ENCODE results near the gene TSPAN9.

TSPAN9 gene

GRCh38 chr12:3103806-3104205, 26.6 kb downstream of the TSPAN9 start:
- DNase-seq, result no peak

- no peak for DNase-seq
Measured at GRCh38 chr12:3105690-3106479, 28.7 kb downstream of the TSPAN9 start.

GRCh38 chr12:3106579-3106978, 29.4 kb downstream of the TSPAN9 start:
- DNase-seq, result no peak

GRCh38 chr12:3107071-3107583, 29.9 kb downstream of the TSPAN9 start:
- DNase-seq, result no peak

GRCh38 chr12:3107954-3108353, 30.8 kb downstream of the TSPAN9 start:
- DNase-seq, result no peak

- DNase-seq, result no peak
Measured at GRCh38 chr12:3110578-3110977, 33.4 kb downstream of the TSPAN9 start.

GRCh38 chr12:3113671-3114325, 36.6 kb downstream of the TSPAN9 start:
- no peak for DNase-seq

- DNase-seq, result no peak
Measured at GRCh38 chr12:3114671-3115070, 37.5 kb downstream of the TSPAN9 start.

GRCh38 chr12:3115078-3115477, 37.9 kb downstream of the TSPAN9 start:
- no peak for DNase-seq

- no peak for DNase-seq
Measured at GRCh38 chr12:3116106-3116844, 39.1 kb downstream of the TSPAN9 start.

- DNase-seq, result no peak
Measured at GRCh38 chr12:3117144-3117581, 40.0 kb downstream of the TSPAN9 start.

GRCh38 chr12:3117591-3118015, 40.4 kb downstream of the TSPAN9 start:
- no peak for DNase-seq

GRCh38 chr12:3119192-3119755, 42.1 kb downstream of the TSPAN9 start:
- DNase-seq, result no peak

GRCh38 chr12:3119756-3120601, 42.8 kb downstream of the TSPAN9 start:
- no peak for DNase-seq

GRCh38 chr12:3120701-3121100, 43.5 kb downstream of the TSPAN9 start:
- no peak for DNase-seq

GRCh38 chr12:3122841-3123678, 45.9 kb downstream of the TSPAN9 start:
- DNase-seq, result peak in 2 of 3 experiments; percentile 55 to 59

GRCh38 chr12:3123729-3124128, 46.5 kb downstream of the TSPAN9 start:
- no peak for DNase-seq

- DNase-seq, result no peak
Measured at GRCh38 chr12:3124917-3125316, 47.7 kb downstream of the TSPAN9 start.

- DNase-seq, result no peak
Measured at GRCh38 chr12:3125674-3126073, 48.5 kb downstream of the TSPAN9 start.

GRCh38 chr12:3127832-3128231, 50.7 kb downstream of the TSPAN9 start:
- DNase-seq, result no peak
